Activated effector memory CD4-positive, alpha-beta T cell treated with anti-CD3 and anti-CD28 coated beads, Interleukin-2, amount 50 U/mL, for 16 hours (primary cell): Measurements from ENCODE around the gene PCNX2.
"Not testable (repeated sequence)": the region's sequence is repeated elsewhere in the genome, so short reads cannot be mapped to it uniquely, and the experiment has no call there.

Source experiments
- DNase-seq: peaks from one replicate; pipeline ENCODE4 v3.0.0-alpha.2; 2020

The PCNX2 gene

DNA sequence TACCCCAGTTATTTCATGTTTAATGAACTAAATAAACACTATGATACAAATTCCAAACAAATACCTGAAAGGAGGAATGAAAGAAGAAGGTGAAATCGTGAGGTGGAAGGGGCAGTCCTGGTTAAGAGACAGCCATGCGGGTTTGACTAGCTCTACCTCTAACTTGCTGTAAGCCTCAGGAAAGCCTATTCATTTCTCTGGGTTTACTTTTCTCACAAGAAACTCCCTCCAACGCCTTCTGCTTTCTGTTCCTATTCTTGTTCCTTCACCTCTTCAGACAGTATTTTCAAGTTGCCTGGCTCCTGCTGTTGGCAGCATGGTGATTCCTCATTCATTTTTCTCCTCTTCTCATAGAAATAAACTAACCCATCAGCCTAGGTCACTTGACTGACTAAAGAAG, 252.7 kb downstream of the PCNX2 start:
- no peak for DNase-seq

DNA sequence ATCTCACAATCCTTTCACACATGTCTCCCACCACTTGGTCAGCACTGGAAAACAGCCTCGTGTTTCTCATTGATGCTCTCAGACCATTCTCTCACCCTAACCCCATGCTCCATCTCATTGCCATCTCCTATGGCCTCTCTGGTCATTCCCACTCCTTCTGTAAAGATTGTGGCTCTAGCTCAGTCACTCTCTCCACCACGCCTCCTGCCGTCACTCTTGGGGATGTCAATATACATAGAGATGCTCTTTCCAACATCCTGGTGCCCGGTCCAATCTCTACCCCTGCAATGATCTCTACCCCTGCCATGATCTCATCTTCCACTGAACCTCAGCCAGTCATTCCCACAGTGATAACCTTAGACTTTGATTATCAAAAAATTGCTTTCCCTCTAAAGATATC, 255.0 kb downstream of the PCNX2 start:
- DNase-seq = no peak

DNA sequence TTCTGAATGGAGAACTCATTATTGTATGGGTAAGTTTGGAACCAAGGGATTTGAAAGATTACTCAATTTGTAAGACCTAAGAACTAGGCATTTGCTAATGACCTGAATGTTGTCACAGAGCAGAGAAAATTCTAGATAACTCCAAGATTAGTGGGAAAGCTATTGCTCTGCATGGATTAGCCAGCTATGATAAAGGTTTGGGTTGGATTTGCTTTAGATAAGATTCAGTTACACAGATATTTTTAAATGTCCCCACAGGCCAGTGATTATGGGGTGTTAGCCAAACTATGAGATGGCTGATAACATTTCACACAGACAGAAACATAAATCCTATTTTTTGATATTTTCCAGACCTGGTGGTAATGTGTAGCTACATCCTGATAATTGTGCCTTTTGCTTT, 256.9 kb downstream of the PCNX2 start:
- DNase-seq = no peak

DNA sequence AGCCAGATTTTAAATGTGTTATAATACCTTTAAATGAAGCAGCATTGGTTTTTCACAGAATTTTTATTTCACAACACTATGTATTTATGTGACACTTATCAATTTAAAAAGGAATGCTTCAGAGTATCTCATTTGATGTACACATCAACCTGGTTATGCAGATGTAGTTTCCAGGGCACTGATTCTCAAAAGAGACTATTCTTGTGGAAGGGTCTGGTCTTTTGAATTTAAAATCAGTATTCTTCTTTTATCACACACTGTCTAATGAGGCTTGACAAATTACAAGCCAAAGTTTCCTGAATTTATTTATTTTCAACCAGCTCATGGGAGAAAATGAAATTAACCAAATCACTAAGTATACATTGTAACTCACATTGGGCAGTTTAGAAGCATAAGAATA, 257.7 kb downstream of the PCNX2 start:
- no peak for DNase-seq

DNA sequence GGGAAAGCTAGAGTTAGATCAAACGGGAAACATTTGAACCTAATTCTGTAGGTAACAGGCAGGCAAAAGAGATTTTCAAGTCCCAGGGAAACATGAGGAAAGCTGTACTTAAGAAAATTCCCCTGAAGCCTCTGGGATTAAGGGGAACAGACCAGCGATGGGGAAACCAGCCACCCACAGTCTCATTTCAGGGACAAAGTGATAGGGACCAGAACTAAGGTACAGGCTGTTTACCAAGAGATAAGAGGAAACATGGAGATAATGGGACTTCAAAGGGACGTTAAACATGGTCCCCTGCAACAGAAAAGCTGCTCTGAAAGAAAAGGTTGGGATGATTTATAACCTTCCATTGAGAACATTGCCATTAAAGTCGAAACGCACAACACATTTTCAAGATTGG, 260.7 kb downstream of the PCNX2 start:
- DNase-seq = no peak

DNA sequence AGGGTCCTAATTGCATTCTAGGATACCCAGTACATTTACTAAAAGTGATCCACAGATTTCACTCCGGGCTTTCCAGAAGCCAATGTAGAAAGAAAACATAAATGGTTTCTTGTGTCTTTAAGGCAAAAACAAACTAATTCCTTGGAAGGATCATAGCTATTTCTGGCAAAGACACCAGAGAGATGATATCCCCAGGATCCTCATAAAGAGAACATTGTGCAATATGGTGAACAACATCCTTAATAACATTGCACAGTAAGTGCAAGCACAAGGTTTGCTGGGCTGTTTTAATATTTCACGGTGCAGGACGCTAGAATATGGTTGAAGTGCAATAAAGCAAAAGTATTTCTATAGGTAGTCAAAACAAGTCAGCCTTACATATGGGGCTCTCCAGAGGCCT, 262.2 kb downstream of the PCNX2 start:
- DNase-seq = no peak

DNA sequence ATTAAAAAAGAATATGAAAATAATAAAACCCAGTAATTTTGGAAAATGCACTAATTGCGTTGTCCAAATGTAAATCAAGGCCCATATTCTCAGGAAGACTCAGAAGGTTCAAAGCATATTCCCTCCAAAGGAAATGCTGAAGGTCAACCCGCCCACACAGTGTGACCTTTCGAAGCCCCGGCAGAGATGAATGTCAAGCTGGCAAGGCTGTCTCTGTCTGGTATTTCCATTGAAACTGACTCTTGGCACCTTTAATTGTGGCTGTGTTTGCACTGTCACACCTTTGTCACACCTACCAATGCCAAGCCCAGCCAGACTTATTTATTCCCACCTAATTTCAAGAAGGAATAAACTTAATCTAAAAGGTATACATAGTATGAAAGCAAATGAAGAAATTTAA, 262.6 kb downstream of the PCNX2 start:
- DNase-seq = no peak

DNA sequence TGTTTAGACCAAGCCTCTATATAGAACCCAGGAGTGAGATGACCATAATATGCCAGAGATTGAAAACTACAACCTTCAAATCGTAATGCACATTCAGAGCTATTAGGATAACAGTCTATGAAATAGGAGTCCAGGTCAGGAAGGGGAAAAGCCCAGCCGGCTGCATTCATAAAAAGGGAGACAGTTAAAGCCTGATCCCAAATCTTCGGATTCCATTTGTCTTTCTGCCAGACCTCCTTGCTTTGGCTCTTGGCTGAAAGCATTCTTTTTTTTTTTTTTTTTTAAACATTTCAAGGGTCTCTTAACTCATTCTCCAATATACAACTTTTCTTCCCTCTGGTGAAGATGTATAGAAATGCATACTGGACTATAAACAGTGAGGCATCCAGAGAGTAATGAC, 264.0 kb downstream of the PCNX2 start:
- DNase-seq = no peak

DNA sequence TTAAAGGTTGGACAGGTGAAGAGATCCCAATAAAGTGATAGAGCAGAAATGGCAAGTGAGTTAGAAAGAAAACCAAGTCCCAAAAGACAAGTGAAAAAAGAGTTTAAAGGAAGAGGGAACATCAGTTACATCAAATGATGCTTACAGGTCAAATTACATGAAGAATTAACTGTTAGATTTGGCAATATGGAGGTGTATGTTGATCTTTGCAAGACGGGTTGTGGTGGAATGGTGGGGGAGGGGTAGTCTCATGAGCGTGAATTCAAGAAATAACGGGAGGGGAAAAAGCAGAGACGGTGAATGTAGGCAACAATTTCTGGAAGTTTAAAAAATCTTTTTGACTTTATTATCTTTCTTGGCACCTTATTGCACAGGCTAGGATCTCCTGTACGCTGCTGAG, 268.5 kb downstream of the PCNX2 start:
- no peak for DNase-seq

DNA sequence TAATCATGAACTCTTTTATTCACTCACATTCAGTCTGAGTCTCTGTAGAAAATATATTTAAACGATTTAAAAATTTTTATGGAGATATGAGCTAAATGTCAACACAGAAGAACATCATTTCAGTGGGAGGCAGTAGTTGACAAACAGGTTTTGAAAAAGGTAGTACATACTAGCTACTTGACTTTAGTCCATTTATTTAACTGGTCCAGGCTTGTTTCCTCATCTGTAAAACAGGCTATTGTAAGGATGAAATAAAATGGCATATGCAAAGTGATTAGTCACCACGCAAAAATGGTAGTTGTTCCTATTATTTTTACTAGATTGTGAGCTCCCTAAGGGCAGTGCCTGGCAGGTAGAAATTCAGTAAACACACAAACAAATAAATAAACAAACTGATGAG, 270.0 kb downstream of the PCNX2 start:
- DNase-seq = no peak

DNA sequence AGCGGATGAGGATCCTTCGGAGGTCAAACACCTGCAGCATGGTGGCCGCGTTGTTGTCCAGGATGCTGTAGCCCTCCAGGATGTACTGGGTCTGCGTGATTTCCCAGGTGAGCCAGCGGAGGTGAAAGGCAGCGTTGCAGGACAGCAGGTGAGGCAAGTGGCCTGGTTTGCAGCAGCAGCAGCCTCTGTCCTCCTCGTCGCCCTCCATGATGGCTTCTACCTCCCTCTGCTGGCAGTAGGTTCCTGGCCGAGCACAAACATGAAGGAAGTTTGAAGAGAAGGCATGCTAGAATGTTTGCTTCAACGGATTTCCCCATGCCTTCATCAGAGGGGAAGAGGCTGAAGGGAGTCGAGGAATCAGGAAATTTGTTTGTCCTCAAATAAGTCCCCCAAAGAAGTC, 270.4 kb downstream of the PCNX2 start:
- no peak for DNase-seq

DNA sequence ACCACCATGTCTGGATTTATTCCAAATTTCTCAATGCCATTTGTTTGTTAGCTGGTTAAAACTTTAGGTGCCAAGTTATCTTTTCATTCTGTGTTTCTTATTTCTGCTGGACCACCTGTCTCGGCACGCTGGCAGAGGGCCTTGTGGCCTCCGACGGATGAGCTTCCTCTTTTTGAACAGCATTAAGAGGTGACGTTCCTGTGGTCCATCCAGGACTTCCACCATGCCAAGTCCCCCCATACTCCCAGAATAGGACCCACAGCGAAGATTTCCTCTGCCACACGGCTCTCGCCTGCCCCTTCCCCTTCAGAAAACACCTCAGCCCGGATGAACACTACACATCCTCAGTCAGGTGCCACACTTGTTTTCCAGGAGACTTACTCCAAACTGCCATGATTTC, 271.3 kb downstream of the PCNX2 start:
- DNase-seq = no peak

DNA sequence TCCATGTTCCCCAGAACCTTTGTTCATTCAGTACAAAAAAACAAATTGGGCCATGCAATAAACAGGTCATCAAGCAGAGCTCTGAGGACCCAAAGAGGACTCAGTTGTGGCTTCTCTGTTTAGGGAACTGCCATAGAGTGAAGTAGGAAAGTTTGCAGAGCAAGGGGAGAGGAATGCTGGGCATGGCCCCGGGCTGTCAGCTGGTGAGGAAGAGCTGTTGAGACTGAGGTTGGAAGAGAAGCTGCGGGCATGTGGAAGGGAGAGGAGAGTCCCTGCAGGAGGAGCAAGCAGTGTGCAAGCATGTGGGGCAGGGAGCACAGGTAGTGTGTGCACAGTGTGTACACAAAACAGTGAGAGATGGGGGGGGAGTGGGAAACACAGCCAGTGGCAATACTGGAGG, 273.3 kb downstream of the PCNX2 start:
- no peak for DNase-seq

DNA sequence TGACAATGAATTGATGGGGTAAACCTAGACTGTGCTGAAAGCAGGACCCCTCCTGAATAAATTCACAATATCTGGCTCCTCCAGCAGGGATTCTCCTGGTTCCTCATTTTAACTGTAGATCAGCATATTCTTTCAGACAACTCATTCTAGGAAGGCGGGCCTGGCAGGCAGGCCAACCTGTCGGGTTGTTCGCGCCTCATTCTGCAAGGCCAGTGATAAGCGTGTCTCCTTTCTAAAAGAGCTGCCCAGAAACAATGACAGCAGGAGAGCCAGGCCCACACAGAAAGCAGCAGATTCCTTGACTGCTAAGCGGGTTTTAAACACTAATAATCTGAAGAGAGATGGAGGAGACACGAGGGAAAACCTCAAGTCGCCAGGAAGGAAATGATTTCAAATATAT, 275.1 kb downstream of the PCNX2 start:
- no peak for DNase-seq

DNA sequence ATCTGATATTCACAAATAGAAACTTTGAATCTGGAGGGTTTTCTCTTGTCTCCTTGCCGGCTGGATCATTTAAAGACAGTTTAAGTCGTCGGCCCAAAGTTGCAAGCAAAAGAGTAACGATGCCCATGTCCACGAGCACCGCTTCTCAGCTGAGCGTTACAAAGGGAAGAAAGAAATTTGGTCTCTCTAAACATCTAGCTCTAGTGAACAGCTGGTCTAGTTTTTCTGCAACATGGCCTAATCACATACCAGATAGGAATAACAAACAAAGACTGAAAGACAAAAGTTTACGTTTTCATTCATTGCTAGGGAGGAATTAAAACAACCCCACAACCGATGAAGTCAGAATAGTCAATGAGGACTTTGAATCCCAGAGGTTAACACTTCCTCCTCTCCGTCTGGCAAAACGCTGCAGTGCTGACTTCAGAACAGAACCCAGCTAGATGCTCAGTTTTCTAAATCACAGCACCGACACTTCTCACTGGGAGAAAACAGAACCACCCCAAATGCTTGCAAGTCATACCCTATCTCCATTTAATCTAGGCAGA, 275.7 kb downstream of the PCNX2 start:
- no peak for DNase-seq

DNA sequence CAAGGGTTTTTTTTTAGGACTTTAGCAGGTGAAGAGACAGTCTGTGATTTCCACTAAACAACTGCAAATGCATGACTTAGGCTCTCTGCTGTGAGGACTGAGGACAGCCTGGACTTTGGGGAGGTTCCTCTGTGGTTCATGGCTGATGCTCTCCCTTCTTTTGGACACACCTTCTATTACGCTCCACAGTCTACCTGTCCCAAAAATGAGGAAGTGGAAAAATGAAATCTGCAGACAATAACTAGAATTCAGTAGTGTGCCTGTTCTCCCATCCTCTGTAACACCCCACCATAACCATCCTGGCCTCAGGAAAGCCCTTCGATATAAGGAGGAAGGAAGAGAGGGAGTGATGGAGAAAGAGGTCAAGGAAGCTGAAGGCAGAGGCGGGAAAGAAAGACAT, 276.4 kb downstream of the PCNX2 start:
- DNase-seq = no peak

DNA sequence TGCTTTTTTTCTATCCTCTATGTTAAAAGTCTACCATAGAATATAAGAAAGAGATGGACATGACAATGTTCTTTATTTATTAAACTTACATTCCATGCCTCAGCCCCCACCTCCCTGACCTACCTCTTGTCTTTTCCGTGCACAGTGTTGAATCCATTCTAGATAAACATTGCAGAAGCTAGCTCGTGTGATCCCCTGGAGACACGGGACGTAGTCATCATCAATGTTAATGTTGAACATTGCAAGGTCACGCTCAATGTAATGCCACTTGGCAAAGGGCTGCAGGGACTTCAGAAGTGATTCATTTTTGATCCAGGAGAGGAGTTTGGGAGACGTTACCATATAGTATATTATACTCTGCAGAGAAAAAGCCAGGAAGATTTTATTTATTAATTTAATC, 278.7 kb downstream of the PCNX2 start:
- DNase-seq = no peak

DNA sequence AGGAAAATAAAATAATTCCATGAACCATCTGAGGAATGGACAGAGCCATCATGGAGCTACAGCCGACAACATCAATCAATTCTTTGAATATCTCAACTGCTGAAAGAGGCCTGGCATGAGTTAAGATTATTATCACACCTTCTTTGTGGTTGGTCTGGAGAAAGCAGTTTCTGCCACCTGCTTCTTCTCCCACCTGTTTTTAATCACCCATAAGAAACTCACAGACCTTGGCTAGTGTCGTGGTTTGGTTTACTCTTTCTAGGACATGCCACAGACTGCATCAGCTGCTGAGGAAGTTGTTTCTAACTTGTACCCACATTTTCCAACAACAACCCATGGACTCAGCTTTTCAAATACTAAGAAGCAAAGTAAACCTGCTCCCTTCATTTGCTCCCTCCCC, 279.6 kb downstream of the PCNX2 start:
- DNase-seq = no peak

DNA sequence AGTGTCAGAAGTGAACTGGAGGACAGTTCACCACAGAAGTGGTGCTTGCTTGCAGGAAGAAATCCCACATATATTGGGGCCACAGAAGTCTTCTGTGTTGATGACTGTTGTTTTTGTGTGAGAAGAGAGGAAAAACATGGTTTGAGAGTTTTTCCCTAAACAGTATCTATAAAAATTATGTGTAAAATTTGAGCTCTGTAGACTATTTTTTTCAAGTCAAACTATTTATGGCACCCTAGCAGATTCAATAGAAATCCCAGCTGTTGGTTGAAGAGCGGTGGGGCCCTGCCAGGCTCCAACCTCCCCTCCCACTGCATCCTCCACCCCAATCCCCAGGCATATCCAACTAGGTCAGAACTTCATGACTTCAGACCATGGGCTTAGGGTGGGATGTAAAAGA, 283.5 kb downstream of the PCNX2 start:
- DNase-seq = no peak

DNA sequence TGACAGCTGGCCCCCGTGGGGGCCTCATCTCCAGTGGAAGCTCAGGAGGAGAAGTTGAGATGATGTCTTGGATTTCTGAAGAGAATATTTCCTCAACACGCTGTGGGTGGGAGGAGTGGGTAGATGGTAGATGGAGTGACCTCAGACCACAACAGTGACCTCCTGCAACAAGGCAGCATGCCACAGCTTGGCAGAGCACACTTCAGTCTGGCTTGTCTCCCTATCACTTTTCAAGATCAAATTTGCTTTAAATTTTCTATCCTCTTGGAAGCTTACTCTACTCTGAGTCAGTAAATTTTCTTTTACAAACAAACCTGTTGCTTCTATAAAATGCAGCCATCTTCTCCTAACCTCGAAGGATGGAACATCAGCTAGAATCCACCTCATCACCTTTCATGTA, 285.4 kb downstream of the PCNX2 start:
- no peak for DNase-seq

DNA sequence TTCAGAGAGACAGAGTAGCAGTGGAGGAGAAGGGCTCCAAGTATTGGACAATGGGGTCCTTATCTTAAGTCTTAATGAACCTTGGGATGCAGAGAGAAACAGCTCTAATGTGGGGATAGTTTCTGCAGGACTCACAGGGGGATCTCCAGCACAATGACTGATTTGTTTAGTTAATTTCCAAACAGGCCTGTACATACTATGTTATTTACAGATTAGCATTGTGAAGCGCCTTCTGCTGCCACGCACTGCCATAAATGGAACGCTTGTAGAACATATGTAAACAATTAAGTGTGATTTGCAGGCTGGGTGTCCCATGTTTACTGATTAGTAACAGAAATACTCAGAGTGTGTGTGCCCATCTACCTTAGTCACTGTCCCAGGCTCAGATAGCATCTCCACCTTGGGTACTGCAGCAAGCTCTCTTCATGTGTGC, 289.0 kb downstream of the PCNX2 start:
- no peak for DNase-seq

DNA sequence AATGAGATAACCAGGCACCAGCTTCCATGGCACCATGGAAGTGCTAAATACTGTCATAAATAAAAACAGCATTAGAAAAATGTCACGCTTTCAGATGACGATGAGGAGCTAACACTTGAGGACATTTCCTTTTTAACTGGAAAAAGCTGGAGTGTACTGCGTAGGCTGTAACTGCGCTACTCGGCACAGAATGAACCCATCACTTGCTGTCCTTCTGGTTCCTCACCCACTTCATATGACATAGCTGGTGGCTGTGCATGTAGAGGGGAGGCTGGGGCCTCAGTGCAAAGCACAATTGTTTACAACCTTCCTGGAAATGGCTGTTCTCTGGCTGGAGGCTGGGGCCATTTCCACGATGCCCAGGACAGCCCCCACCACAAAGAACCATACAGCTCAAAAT, 289.4 kb downstream of the PCNX2 start:
- no peak for DNase-seq

DNA sequence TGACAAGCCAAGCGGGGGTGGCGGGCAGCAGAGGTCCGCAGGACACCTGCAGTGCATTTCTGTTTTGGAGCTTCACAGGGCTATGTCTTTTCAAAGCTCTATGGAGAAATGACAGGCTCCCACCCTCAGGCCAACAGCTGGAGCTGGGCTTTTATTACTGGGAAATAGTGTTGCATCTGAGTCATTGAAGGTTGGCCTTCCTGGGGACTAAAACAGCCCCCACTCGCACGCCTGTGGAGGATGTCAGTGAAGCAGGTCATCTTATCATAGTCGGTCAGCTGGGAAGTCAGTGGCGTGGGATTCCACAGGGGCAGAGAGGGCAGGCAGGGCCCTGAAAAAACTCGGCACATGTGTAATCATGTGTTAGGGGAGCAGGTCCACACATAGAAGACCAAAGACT, 289.8 kb downstream of the PCNX2 start:
- no peak for DNase-seq

DNA sequence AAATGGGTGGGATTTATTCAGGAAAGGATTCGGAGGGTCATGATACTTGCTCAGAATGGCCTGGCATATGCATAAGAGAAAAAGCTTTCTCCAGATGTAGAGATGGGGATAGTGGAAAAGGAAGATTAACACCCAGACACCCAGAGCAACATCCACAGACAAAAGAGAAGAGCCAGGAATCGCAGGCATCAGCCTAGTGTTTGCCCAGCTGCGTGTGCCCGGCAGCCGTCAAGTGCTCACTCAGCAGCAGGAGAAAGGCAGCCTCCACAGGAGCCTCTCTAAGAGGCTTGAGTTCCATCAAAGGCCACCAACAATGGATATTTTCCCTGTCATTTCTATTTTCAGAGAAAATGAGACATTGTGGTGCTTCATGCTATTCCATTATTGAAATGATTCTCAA, 290.4 kb downstream of the PCNX2 start:
- DNase-seq = no peak

DNA sequence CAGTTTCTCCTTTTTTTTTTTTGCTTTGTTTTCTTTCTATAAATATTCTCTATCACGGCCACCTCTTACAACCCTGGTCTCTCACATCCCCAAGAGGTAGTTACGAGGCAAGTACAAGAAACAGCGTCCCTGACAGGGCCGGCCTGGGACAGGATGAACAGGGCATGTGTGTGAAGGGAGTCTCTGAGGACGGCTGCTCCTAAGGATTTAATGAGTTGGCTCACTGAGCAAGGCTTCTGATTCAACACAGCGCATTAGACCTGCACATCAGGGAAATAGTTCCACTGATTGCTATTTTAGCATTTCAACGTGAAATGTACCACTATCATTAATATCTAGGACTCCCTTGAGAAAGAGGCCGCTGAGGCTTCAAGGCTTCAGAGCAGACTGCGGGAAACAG, 291.1 kb downstream of the PCNX2 start:
- no peak for DNase-seq

DNA sequence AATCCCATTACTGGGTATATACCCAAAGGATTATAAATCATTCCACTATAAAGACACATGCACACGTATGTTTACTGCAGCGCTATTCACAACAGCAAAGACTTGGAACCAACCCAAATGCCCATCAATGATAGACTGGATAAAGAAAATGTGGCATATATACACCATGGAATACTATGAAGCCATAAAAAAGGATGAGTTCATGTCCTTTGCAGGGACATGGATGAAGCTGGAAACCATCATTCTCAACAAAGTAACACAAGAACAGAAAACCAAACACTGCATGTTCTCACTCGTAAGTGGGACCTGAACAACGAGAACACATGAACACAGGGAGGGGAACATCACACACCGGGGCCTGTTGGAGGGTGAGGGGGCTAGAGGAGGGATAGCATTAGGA, 291.9 kb downstream of the PCNX2 start:
- not testable (repeated sequence) for DNase-seq
